Measurements from ENCODE around the gene ZNF136. TPM values are rescaled to one million over a fixed set of nuclear protein-coding genes. Genes with fewer than 3 reads are reported as not detected.
A peak's percentile ranks its signal among the peaks of the same experiment; 100 is the strongest.

Gene ZNF136
- total RNA-seq, 2 donors from 2014 or later, result 12.7 to 27.7 TPM

DNA sequence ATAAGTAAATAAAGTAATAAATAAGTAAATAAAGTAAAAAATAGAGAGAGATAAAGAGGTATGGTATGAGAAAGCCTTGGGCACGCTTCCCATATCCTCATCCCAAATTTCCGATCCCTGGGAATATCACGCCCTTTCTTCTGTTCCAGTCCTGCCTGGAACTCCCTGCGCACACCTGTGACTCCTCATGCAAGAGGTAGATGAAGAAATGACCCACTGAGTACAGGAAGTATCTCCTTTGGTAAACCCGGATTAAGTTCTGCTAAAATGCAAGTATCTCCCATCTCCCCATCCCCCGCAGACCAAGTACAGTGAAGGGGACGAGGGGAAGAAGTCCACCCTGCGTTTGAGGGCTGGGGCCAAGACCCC is 399 bp upstream of the ZNF136 start:
- ATAC-seq (ENCODE audit: insufficient number of reproducible peaks, low FRiP score, low read depth) (no peak), DNase-seq (ENCODE audit: low spot score) (no peak)
- H3K4me3 ChIP-seq, result peak overlapping the region; percentile 88
- H3K9me3 ChIP-seq, result no peaks in the 10 kb centered on the region
- H3K27me3 ChIP-seq (replicated peaks; ENCODE audit: insufficient read depth), result no peaks in the 10 kb centered on the region
- H3K4me1 ChIP-seq (ENCODE audit: control insufficient read depth in 1 of 2, low read depth in 2 of 2), result peaks cover 18 to 38% of the 10 kb centered on the region in 2 donors
- no peaks in the 10 kb centered on the region for H3K36me3 ChIP-seq
- peak overlapping the region; percentile 92 to 95 for H3K27ac ChIP-seq
- TF ChIP-seq, protein P1, sequence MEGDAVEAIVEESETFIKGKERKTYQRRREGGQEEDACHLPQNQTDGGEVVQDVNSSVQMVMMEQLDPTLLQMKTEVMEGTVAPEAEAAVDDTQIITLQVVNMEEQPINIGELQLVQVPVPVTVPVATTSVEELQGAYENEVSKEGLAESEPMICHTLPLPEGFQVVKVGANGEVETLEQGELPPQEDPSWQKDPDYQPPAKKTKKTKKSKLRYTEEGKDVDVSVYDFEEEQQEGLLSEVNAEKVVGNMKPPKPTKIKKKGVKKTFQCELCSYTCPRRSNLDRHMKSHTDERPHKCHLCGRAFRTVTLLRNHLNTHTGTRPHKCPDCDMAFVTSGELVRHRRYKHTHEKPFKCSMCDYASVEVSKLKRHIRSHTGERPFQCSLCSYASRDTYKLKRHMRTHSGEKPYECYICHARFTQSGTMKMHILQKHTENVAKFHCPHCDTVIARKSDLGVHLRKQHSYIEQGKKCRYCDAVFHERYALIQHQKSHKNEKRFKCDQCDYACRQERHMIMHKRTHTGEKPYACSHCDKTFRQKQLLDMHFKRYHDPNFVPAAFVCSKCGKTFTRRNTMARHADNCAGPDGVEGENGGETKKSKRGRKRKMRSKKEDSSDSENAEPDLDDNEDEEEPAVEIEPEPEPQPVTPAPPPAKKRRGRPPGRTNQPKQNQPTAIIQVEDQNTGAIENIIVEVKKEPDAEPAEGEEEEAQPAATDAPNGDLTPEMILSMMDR (IDR thresholded peaks at IDR 0.05), result no peak

DNA sequence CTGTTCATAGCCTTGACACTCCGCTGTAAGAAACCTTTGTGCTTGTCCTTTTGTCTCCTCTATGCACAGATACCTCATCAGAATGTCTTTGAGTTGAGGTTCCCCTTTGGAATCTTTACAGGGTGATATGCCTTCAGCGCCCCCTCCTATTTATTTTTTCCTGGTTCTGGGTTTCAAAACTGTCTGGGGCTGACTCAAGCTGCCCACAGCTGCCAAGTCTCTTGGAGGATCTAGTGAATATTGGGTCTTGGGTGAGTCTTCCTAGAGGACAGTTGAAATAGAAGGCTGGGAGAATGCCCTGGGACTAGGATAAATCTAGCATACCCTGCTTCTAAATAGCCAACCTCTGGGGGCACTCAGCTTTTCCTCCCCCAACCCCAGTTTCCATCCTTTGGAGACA is 930 bp downstream of the ZNF136 start:
- H3K4me3 ChIP-seq, result peak overlapping the region; percentile 88
- TF ChIP-seq, protein P1 (IDR thresholded peaks at IDR 0.05), result no peak
- no peak for DNase-seq (ENCODE audit: low spot score)
- no peaks in the 10 kb centered on the region for H3K27me3 ChIP-seq (replicated peaks; ENCODE audit: insufficient read depth)
- ATAC-seq (ENCODE audit: insufficient number of reproducible peaks, low FRiP score, low read depth), result no peak
- H3K9me3 ChIP-seq, result no peaks in the 10 kb centered on the region
- H3K27ac ChIP-seq, result peak overlapping the region; percentile 92 to 95
- no peaks in the 10 kb centered on the region for H3K36me3 ChIP-seq
- H3K4me1 ChIP-seq (ENCODE audit: control insufficient read depth in 1 of 2, low read depth in 2 of 2), result peaks cover 18 to 38% of the 10 kb centered on the region in 2 donors

DNA sequence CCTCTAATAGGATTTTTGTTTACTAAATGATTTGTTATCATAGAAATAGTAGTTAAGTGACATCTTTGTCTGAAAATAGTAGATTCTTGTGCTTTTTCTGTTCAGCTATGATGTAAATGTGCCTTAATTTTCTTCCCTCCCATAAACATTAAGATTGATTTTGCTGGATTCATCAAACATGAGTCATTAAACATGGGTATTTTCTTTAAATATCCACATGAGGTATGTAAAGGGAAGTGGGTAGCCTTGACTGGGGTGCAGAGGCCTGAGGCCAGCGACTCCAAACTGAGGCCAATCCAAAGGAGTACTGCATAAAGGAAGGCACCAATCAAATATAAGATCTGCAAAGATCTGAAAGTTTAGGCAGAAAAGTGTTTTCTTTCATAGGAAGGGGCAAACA is 3.7 kb downstream of the ZNF136 start:
- no peaks in the 10 kb centered on the region for H3K9me3 ChIP-seq
- no peaks in the 10 kb centered on the region for H3K27me3 ChIP-seq (replicated peaks; ENCODE audit: insufficient read depth)

DNA sequence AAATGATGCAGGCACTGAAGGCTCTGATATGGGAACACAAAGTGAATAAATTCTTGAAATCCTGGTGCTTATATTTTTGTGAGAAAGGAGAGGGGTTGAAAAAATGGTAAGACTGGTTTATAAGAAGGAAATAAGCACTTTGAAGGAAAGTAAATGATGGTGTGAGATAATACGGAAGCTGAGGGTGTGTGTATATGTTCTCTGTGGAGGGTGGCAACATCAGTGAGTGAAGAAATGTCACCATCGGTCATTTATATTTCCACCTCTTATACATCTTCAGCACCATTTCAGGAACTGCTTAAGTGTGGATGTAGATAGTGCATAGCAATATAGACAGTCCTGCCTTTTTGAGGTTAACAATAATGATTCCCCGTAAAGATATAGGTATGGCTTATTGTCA is 17.5 kb downstream of the ZNF136 start:
- peaks cover 47% of the 10 kb centered on the region for H3K9me3 ChIP-seq

More for the DNA sequence above, 3.7 kb downstream of the ZNF136 start:
- TF ChIP-seq, protein P1 (IDR thresholded peaks at IDR 0.05), result no peak
- no peaks in the 10 kb centered on the region for H3K36me3 ChIP-seq
- DNase-seq (ENCODE audit: low spot score), result no peak
- peak overlapping the region in 1 of 2 donors; percentile 9 for H3K27ac ChIP-seq
- H3K4me1 ChIP-seq (ENCODE audit: control insufficient read depth in 1 of 2, low read depth in 2 of 2), result peaks cover 18 to 38% of the 10 kb centered on the region in 2 donors
- no peak overlapping the region for H3K4me3 ChIP-seq
- no peak for ATAC-seq (ENCODE audit: insufficient number of reproducible peaks, low FRiP score, low read depth)

DNA sequence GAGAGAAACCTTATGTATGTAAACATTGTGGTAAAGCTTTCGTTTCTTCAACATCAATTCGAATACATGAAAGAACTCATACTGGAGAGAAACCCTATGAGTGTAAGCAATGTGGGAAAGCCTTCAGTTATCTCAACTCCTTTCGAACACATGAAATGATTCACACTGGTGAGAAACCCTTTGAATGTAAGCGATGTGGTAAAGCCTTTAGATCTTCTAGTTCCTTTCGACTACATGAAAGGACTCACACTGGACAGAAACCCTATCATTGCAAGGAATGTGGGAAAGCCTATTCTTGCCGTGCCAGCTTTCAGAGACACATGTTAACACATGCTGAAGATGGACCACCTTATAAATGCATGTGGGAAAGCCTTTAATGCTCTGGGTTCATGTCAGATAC is 24.7 kb downstream of the ZNF136 start:
- Histone ChIP-seq H3K4me3 (peak overlapping the region; percentile 33), H3K9me3 (peaks cover 97% of the 10 kb centered on the region), H3K27ac (no peak overlapping the region), H3K27me3 (replicated peaks; ENCODE audit: insufficient read depth) (no peaks in the 10 kb centered on the region), H3K4me1 (ENCODE audit: control insufficient read depth in 1 of 2, low read depth in 2 of 2) (no peaks in the 10 kb centered on the region), H3K36me3 (peaks cover 60% of the 10 kb centered on the region)
- ATAC-seq (ENCODE audit: insufficient number of reproducible peaks, low FRiP score, low read depth) (no peak), DNase-seq (ENCODE audit: low spot score) (no peak)
- TF ChIP-seq, protein P1 (IDR thresholded peaks at IDR 0.05), result no peak

More for the DNA sequence above, 17.5 kb downstream of the ZNF136 start:
- TF ChIP-seq, protein P1 (IDR thresholded peaks at IDR 0.05), result no peak
- DNase-seq (ENCODE audit: low spot score), result no peak
- no peak overlapping the region for H3K27ac ChIP-seq
- no peaks in the 10 kb centered on the region for H3K27me3 ChIP-seq (replicated peaks; ENCODE audit: insufficient read depth)
- peaks cover 22% of the 10 kb centered on the region for H3K36me3 ChIP-seq
- ATAC-seq (ENCODE audit: insufficient number of reproducible peaks, low FRiP score, low read depth), result no peak
- no peaks in the 10 kb centered on the region for H3K4me1 ChIP-seq (ENCODE audit: control insufficient read depth in 1 of 2, low read depth in 2 of 2)
- no peak overlapping the region for H3K4me3 ChIP-seq
